ENCODE measurements around the gene MLLT3. TPM values are rescaled to one million over a fixed set of nuclear protein-coding genes. Genes with fewer than 3 reads are reported as not detected.
A peak's percentile ranks its signal among the peaks of the same experiment; 100 is the strongest.

The MLLT3 gene
- total RNA-seq, 4 donors from 2014 or later = 9.4 to 38.2 (median 30.2) TPM

DNA sequence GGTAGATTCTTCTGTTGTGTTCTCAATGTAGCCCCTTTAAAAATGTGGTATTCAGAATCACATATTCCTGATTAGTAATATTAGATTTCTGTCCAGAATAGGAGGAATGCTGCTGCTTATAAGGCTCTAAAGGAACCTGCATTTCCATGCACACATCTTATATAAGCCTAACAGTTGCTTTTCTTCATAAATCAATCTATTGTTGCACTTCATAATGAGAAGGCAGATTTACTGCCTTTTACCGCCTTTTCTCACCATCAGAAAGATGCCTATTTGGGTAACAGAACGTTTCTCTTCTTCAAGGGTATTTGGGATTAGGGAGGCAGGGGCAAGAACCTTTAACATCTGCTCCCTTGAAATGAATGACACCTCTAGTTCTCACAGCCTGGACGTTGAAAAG is 243.4 kb downstream of the MLLT3 start:
- TF ChIP-seq POLR2AphosphoS5 (IDR thresholded peaks at IDR 0.05) (no peak), POLR2A (IDR thresholded peaks at IDR 0.05) (no peak), EP300 (IDR thresholded peaks at IDR 0.05; ENCODE audit: low read depth) (no peak)
- TF ChIP-seq, protein P1, sequence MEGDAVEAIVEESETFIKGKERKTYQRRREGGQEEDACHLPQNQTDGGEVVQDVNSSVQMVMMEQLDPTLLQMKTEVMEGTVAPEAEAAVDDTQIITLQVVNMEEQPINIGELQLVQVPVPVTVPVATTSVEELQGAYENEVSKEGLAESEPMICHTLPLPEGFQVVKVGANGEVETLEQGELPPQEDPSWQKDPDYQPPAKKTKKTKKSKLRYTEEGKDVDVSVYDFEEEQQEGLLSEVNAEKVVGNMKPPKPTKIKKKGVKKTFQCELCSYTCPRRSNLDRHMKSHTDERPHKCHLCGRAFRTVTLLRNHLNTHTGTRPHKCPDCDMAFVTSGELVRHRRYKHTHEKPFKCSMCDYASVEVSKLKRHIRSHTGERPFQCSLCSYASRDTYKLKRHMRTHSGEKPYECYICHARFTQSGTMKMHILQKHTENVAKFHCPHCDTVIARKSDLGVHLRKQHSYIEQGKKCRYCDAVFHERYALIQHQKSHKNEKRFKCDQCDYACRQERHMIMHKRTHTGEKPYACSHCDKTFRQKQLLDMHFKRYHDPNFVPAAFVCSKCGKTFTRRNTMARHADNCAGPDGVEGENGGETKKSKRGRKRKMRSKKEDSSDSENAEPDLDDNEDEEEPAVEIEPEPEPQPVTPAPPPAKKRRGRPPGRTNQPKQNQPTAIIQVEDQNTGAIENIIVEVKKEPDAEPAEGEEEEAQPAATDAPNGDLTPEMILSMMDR (IDR thresholded peaks at IDR 0.05) = no peak
- no peak for DNase-seq
- peaks cover 0 to 63% (median 26%) of the 10 kb centered on the region in 4 donors for H3K4me1 ChIP-seq
- no peaks in the 10 kb centered on the region for H3K27me3 ChIP-seq
- no peaks in the 10 kb centered on the region for H3K9me3 ChIP-seq
- in situ Hi-C loops (cut with MboI; ENCODE audit: low pct_ligation_motif_present in 1 of 4, low pct_unique_long_range_greater_than_20kb in 1 of 4, low sequenced_read_pairs in 3 of 4) (no loop called here), intact Hi-C loops (cut with DNase I; ENCODE audit: low total_unique reads) (no loop called here)
- no peaks in the 10 kb centered on the region for H3K36me3 ChIP-seq
- H3K27ac ChIP-seq = no peak overlapping the region
- no peak overlapping the region for H3K4me3 ChIP-seq
- 37 to 55% methylated on average over 3 of the region's 3 CpGs for WGBS, 2 donors (ENCODE audit: low coverage in 1 of 2)

DNA sequence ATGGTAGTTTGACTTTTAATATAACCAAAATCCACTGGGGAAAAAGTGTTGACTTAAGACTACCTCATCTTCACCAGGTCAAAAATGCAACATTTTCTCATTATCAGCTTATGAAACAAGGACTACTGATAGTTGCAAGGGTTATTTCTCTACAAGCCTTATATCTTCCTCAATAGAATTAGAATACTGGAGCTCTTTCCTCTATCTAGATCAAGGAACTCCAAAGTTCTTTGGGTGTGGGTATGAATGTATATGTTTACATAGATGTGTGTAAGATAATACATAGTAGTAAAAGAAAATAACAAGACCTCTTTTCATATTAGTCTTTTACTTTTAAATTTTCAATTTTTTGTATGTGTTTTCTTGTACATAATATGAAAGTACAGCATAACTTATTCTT is 244.5 kb downstream of the MLLT3 start:
- Histone ChIP-seq H3K9me3 (no peaks in the 10 kb centered on the region), H3K4me1 (peaks cover 0 to 55% (median 22%) of the 10 kb centered on the region in 4 donors), H3K27me3 (no peaks in the 10 kb centered on the region), H3K4me3 (no peak overlapping the region), H3K27ac (no peak overlapping the region), H3K36me3 (no peaks in the 10 kb centered on the region)
- no peak for TF ChIP-seq POLR2A (IDR thresholded peaks at IDR 0.05)
- DNase-seq = no peak
- in situ Hi-C loops (cut with MboI; ENCODE audit: low pct_ligation_motif_present in 1 of 4, low pct_unique_long_range_greater_than_20kb in 1 of 4, low sequenced_read_pairs in 3 of 4) (no loop called here), intact Hi-C loops (cut with DNase I; ENCODE audit: low total_unique reads) (no loop called here)

DNA sequence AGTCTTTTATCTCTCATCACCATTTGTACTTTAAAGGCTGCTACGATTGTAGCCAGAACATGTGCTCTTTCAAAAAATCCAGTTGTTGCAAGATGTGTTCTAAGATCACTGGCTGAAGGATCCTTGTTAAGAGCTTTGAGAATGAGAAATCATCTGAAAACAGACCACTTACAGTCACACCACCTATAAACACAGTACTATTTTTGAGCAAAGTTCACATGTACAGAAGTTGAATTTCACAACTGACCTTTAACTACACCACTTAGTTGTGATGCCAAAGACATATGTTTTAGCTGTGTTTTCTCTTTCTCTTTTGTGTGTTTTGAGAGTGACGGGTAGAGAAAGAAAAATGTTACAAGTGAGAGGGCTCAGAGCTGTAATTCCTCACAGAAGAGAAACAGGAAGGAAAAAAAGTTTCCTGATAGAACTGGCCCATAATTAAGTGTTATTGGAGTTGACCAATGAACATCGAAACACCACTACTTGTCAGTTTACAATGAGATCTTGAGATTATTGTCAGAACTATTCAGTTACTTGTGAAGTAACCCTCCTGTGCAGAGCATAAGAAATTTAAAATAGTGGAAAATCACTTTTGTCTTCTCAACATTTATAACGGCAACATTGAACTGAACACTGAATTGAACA is 245.4 kb downstream of the MLLT3 start:
- no peaks in the 10 kb centered on the region for H3K27me3 ChIP-seq
- peaks cover 0 to 45% (median 15%) of the 10 kb centered on the region in 4 donors for H3K4me1 ChIP-seq
- no peak for DNase-seq
- no peaks in the 10 kb centered on the region for H3K36me3 ChIP-seq
- in situ Hi-C loops (cut with MboI; ENCODE audit: low pct_ligation_motif_present in 1 of 4, low pct_unique_long_range_greater_than_20kb in 1 of 4, low sequenced_read_pairs in 3 of 4) (no loop called here), intact Hi-C loops (cut with DNase I; ENCODE audit: low total_unique reads) (no loop called here)
- TF ChIP-seq EP300 (IDR thresholded peaks at IDR 0.05; ENCODE audit: low read depth) (no peak), POLR2AphosphoS5 (IDR thresholded peaks at IDR 0.05) (no peak), POLR2A (IDR thresholded peaks at IDR 0.05) (no peak)
- TF ChIP-seq, protein P1 (IDR thresholded peaks at IDR 0.05) = no peak
- H3K9me3 ChIP-seq = no peaks in the 10 kb centered on the region
- WGBS, 2 donors (ENCODE audit: low coverage in 1 of 2) = 50 to 60% methylated on average over 4 of the region's 4 CpGs
- no peak overlapping the region for H3K4me3 ChIP-seq
- no peak overlapping the region for H3K27ac ChIP-seq

DNA sequence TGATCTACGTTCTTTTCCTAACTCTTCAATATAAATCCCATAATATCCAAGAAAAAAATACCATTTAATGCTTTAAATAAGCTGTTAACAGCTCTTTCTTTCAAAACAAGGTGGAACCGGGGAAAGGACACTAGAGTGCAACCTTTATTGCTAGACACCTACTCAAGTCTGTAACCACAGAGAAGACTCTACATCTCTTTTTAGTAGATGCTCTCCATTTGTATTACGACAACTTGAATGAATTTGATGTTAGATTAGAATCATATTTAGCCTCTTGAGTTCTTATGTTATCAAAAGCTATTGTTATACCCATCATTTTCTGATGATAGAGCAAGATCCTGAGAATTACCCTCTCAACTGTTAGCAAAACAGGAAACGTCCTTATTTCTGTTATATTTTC is 246.3 kb downstream of the MLLT3 start:
- 82 to 83% methylated on average over 4 of the region's 4 CpGs for WGBS, 2 donors (ENCODE audit: low coverage in 1 of 2)
- in situ Hi-C loops (cut with MboI; ENCODE audit: low pct_ligation_motif_present in 1 of 4, low pct_unique_long_range_greater_than_20kb in 1 of 4, low sequenced_read_pairs in 3 of 4) (no loop called here), intact Hi-C loops (cut with DNase I; ENCODE audit: low total_unique reads) (no loop called here)
- H3K27me3 ChIP-seq = no peaks in the 10 kb centered on the region
- no peak overlapping the region for H3K4me3 ChIP-seq
- no peaks in the 10 kb centered on the region for H3K9me3 ChIP-seq
- H3K36me3 ChIP-seq = no peaks in the 10 kb centered on the region
- no peak overlapping the region for H3K27ac ChIP-seq
- no peak for DNase-seq
- no peak for TF ChIP-seq POLR2AphosphoS5 (IDR thresholded peaks at IDR 0.05)
- TF ChIP-seq, protein P1 (IDR thresholded peaks at IDR 0.05) = no peak
- TF ChIP-seq EP300 (IDR thresholded peaks at IDR 0.05; ENCODE audit: low read depth) = no peak
- TF ChIP-seq POLR2A (IDR thresholded peaks at IDR 0.05) = no peak
- peaks cover 0 to 42% (median 15%) of the 10 kb centered on the region in 4 donors for H3K4me1 ChIP-seq

DNA sequence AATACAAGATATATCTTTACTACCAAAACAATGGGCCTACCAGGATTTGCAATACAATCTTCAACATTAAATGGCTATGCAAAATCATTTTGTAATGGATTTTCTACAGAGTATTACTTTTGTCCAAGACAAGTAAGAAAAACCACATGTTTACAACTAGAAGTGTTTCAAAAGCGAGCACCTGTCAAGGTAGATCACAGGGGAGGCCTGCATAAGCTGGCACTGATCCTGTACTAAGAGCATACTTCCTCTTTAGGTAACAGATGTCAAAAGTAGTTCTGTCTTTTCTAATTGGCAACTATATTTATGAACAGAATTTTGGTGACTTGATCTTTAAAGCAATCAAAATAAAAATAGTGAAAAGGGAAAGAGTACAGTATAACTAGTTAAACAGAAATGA is 249.0 kb downstream of the MLLT3 start:
- Histone ChIP-seq H3K27ac (peak overlapping the region in 1 of 4 donors; percentile 4), H3K4me3 (no peak overlapping the region), H3K36me3 (no peaks in the 10 kb centered on the region), H3K4me1 (peaks cover 0 to 19% (median 7%) of the 10 kb centered on the region in 4 donors), H3K27me3 (no peaks in the 10 kb centered on the region), H3K9me3 (no peaks in the 10 kb centered on the region)
- WGBS, 2 donors (ENCODE audit: low coverage in 1 of 2) = 52 to 88% methylated on average over 1 of the region's 1 CpG
- intact Hi-C loops (cut with DNase I; ENCODE audit: low total_unique reads) = no loop called here
- no peak for TF ChIP-seq POLR2A (IDR thresholded peaks at IDR 0.05)
- no peak for TF ChIP-seq EP300 (IDR thresholded peaks at IDR 0.05; ENCODE audit: low read depth)
- TF ChIP-seq, protein P1 (IDR thresholded peaks at IDR 0.05) = no peak
- no peak for TF ChIP-seq POLR2AphosphoS5 (IDR thresholded peaks at IDR 0.05)
- DNase-seq = no peak
- in situ Hi-C loops (cut with MboI; ENCODE audit: low pct_ligation_motif_present in 1 of 4, low pct_unique_long_range_greater_than_20kb in 1 of 4, low sequenced_read_pairs in 3 of 4) = loop anchor here in 2 of 4 donors (25.0 kb wide), 2 partner anchors 264 to 514 kb away; no protein-coding TSS in a partner anchor
